ENCODE data around the gene IQGAP2.

The IQGAP2 gene

DNA sequence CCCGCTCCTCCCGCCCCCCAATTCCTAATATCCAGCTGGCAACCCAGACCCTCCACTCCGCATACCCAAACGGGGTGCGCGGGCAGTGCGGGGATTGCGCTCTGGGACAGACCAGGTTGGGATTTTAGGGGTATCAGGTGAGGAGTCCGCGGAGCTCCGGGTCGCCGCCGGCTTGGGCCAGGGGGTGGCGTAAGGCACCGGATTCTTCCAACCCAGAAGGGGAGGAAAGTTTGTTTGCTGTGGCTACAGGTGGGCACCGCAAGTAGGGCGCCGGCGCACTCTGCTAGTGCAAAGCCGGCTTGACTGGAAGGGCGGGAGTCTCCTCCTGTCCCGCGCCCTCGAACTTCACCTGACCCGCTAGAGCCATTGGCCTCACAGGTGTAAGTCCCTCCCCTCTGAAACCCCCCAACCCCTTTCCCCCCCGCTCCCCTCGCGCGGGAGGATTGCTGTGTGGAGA lies 709 bp downstream of the IQGAP2 start:
- H3K36me3 ChIP-seq (ENCODE audit: control insufficient read depth, insufficient read depth, low read length, severe bottlenecking), result no peaks in the 10 kb centered on the region
- H3K9me3 ChIP-seq (ENCODE audit: control insufficient read depth, low read length), result no peaks in the 10 kb centered on the region
- peak overlapping the region; percentile 79 for H3K4me3 ChIP-seq (ENCODE audit: low read length)
- DNase-seq (ENCODE audit: low read depth), result no peak
- no peak overlapping the region for H3K9ac ChIP-seq (ENCODE audit: low read length)
- H3K27me3 ChIP-seq (replicated peaks; ENCODE audit: control insufficient read depth, insufficient read depth, low read length), result peaks cover 55% of the 10 kb centered on the region
- H3K4me1 ChIP-seq (ENCODE audit: control insufficient read depth, insufficient read depth, low read length), result peaks cover 6% of the 10 kb centered on the region

- DNase-seq (ENCODE audit: low read depth), result no peak
- H3K4me3 ChIP-seq (ENCODE audit: low read length), result no peak overlapping the region
- peaks cover 54% of the 10 kb centered on the region for H3K27me3 ChIP-seq (replicated peaks; ENCODE audit: control insufficient read depth, insufficient read depth, low read length)
These were observed 1.4 kb downstream of the IQGAP2 start for GRCh38 chr5:76404223-76405211.

GRCh38 chr5:76406014-76406413 lies 2.9 kb downstream of the IQGAP2 start:
- peaks cover 45% of the 10 kb centered on the region for H3K27me3 ChIP-seq (replicated peaks; ENCODE audit: control insufficient read depth, insufficient read depth, low read length)
- DNase-seq (ENCODE audit: low read depth), result no peak
- H3K4me1 ChIP-seq (ENCODE audit: control insufficient read depth, insufficient read depth, low read length), result peaks cover 6% of the 10 kb centered on the region

More at GRCh38 chr5:76404223-76405211, 1.4 kb downstream of the IQGAP2 start:
- peaks cover 6% of the 10 kb centered on the region for H3K4me1 ChIP-seq (ENCODE audit: control insufficient read depth, insufficient read depth, low read length)
- no peak overlapping the region for H3K9ac ChIP-seq (ENCODE audit: low read length)
- no peaks in the 10 kb centered on the region for H3K9me3 ChIP-seq (ENCODE audit: control insufficient read depth, low read length)
- H3K36me3 ChIP-seq (ENCODE audit: control insufficient read depth, insufficient read depth, low read length, severe bottlenecking), result no peaks in the 10 kb centered on the region

GRCh38 chr5:76406673-76407072 lies 3.6 kb downstream of the IQGAP2 start:
- DNase-seq (ENCODE audit: low read depth), result no peak
- H3K4me1 ChIP-seq (ENCODE audit: control insufficient read depth, insufficient read depth, low read length), result peaks cover 6% of the 10 kb centered on the region
- no peaks in the 10 kb centered on the region for H3K36me3 ChIP-seq (ENCODE audit: control insufficient read depth, insufficient read depth, low read length, severe bottlenecking)
- H3K9me3 ChIP-seq (ENCODE audit: control insufficient read depth, low read length), result no peaks in the 10 kb centered on the region
- H3K9ac ChIP-seq (ENCODE audit: low read length), result no peak overlapping the region
- peaks cover 38% of the 10 kb centered on the region for H3K27me3 ChIP-seq (replicated peaks; ENCODE audit: control insufficient read depth, insufficient read depth, low read length)
- no peak overlapping the region for H3K4me3 ChIP-seq (ENCODE audit: low read length)

More at GRCh38 chr5:76406014-76406413, 2.9 kb downstream of the IQGAP2 start:
- H3K9me3 ChIP-seq (ENCODE audit: control insufficient read depth, low read length), result no peaks in the 10 kb centered on the region
- no peaks in the 10 kb centered on the region for H3K36me3 ChIP-seq (ENCODE audit: control insufficient read depth, insufficient read depth, low read length, severe bottlenecking)
- no peak overlapping the region for H3K9ac ChIP-seq (ENCODE audit: low read length)
- no peak overlapping the region for H3K4me3 ChIP-seq (ENCODE audit: low read length)

DNA sequence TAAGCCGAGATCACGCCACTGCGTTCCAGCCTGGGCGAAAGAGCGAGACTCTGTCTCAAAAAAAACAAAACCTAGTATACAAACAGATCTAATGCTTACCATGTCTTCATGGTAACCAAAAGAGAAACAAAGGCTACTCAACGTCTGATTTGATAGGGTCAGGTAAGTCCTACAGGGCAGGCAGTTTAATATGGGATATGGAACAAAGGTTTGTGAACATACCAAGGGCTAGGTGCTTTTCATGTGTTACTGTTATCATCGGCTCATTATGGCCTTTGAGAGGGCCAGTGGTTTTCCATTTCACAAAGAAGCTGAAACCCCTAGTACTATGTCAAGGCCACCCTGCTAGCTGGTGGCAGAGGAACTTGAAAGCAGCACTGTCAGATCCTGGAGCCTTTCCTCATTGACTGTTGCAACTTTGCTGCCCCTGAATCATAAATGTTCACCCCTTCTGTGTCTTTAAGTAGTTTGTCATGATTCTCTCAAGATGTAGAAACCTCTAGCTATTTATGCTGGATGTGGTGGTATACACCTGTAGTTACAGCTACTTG lies 5.1 kb downstream of the IQGAP2 start:
- Histone ChIP-seq H3K36me3 (ENCODE audit: control insufficient read depth, insufficient read depth, low read length, severe bottlenecking) (no peaks in the 10 kb centered on the region), H3K4me3 (ENCODE audit: low read length) (no peak overlapping the region), H3K4me1 (ENCODE audit: control insufficient read depth, insufficient read depth, low read length) (no peaks in the 10 kb centered on the region), H3K27me3 (replicated peaks; ENCODE audit: control insufficient read depth, insufficient read depth, low read length) (peaks cover 30% of the 10 kb centered on the region), H3K9me3 (ENCODE audit: control insufficient read depth, low read length) (no peaks in the 10 kb centered on the region), H3K9ac (ENCODE audit: low read length) (no peak overlapping the region)
- no peak for DNase-seq (ENCODE audit: low read depth)

- Histone ChIP-seq H3K4me3 (ENCODE audit: low read length) (no peak overlapping the region), H3K36me3 (ENCODE audit: control insufficient read depth, insufficient read depth, low read length, severe bottlenecking) (no peaks in the 10 kb centered on the region), H3K4me1 (ENCODE audit: control insufficient read depth, insufficient read depth, low read length) (no peaks in the 10 kb centered on the region), H3K9me3 (ENCODE audit: control insufficient read depth, low read length) (no peaks in the 10 kb centered on the region), H3K9ac (ENCODE audit: low read length) (no peak overlapping the region), H3K27me3 (replicated peaks; ENCODE audit: control insufficient read depth, insufficient read depth, low read length) (peaks cover 10% of the 10 kb centered on the region)
- DNase-seq (ENCODE audit: low read depth), result no peak
These were observed 9.4 kb downstream of the IQGAP2 start for GRCh38 chr5:76412511-76412910.

GRCh38 chr5:76413746-76414145 lies 10.7 kb downstream of the IQGAP2 start:
- no peaks in the 10 kb centered on the region for H3K4me1 ChIP-seq (ENCODE audit: control insufficient read depth, insufficient read depth, low read length)
- H3K9me3 ChIP-seq (ENCODE audit: control insufficient read depth, low read length), result no peaks in the 10 kb centered on the region
- H3K9ac ChIP-seq (ENCODE audit: low read length), result no peak overlapping the region
- H3K27me3 ChIP-seq (replicated peaks; ENCODE audit: control insufficient read depth, insufficient read depth, low read length), result peaks cover 4% of the 10 kb centered on the region
- H3K4me3 ChIP-seq (ENCODE audit: low read length), result no peak overlapping the region
- DNase-seq (ENCODE audit: low read depth), result no peak
- H3K36me3 ChIP-seq (ENCODE audit: control insufficient read depth, insufficient read depth, low read length, severe bottlenecking), result no peaks in the 10 kb centered on the region

DNA sequence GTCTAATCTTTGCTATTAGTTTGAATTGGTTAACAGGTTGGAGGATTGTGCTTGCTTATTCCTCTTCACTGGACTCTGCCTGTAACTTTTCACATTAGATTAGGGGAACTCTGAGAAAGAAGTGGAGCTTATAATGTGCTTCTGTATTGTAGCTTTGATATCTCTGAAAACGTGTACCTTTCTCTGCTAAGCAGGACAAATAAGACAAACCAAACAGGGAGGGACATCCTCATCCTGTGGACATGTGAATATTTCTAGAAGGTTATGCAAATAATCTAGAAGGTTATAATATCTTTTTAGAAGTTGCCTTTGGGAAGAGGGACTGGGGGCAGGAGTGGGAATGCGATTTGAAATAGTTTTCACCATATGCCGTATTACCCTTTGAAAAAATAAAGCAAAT lies 11.7 kb downstream of the IQGAP2 start:
- no peak for DNase-seq (ENCODE audit: low read depth)
- no peaks in the 10 kb centered on the region for H3K27me3 ChIP-seq (replicated peaks; ENCODE audit: control insufficient read depth, insufficient read depth, low read length)
- no peak overlapping the region for H3K9ac ChIP-seq (ENCODE audit: low read length)
- no peaks in the 10 kb centered on the region for H3K36me3 ChIP-seq (ENCODE audit: control insufficient read depth, insufficient read depth, low read length, severe bottlenecking)
- no peaks in the 10 kb centered on the region for H3K4me1 ChIP-seq (ENCODE audit: control insufficient read depth, insufficient read depth, low read length)
- H3K9me3 ChIP-seq (ENCODE audit: control insufficient read depth, low read length), result no peaks in the 10 kb centered on the region
- no peak overlapping the region for H3K4me3 ChIP-seq (ENCODE audit: low read length)

DNA sequence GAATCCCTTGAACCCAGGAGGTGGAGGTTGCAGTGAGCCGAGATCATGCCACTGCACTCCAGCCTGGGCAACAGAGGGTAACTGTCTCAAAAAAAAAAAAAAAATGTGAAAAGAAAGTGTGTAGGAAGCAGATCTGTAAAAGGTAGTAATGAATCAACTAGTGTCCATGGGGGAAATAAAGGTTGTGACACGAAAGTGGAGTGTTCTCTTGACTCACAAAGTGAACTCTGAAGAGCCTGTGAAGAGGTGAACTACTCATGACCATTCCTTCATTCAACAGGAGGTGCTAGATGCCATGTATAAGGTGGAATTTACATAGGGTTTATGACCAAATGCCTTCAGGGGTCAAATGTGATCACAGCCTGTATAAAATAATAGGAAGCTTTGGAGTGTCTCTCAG lies 12.8 kb downstream of the IQGAP2 start:
- DNase-seq (ENCODE audit: low read depth), result no peak

GRCh38 chr5:76419597-76420298 lies 16.7 kb downstream of the IQGAP2 start:
- no peaks in the 10 kb centered on the region for H3K27me3 ChIP-seq (replicated peaks; ENCODE audit: control insufficient read depth, insufficient read depth, low read length)
- no peaks in the 10 kb centered on the region for H3K36me3 ChIP-seq (ENCODE audit: control insufficient read depth, insufficient read depth, low read length, severe bottlenecking)
- H3K4me3 ChIP-seq (ENCODE audit: low read length), result no peak overlapping the region
- H3K9ac ChIP-seq (ENCODE audit: low read length), result no peak overlapping the region
- H3K9me3 ChIP-seq (ENCODE audit: control insufficient read depth, low read length), result no peaks in the 10 kb centered on the region
- no peaks in the 10 kb centered on the region for H3K4me1 ChIP-seq (ENCODE audit: control insufficient read depth, insufficient read depth, low read length)
- DNase-seq (ENCODE audit: low read depth), result no peak

More for the DNA sequence above, 12.8 kb downstream of the IQGAP2 start:
- Histone ChIP-seq H3K4me3 (ENCODE audit: low read length) (no peak overlapping the region), H3K27me3 (replicated peaks; ENCODE audit: control insufficient read depth, insufficient read depth, low read length) (no peaks in the 10 kb centered on the region), H3K4me1 (ENCODE audit: control insufficient read depth, insufficient read depth, low read length) (no peaks in the 10 kb centered on the region), H3K9ac (ENCODE audit: low read length) (no peak overlapping the region), H3K9me3 (ENCODE audit: control insufficient read depth, low read length) (no peaks in the 10 kb centered on the region), H3K36me3 (ENCODE audit: control insufficient read depth, insufficient read depth, low read length, severe bottlenecking) (no peaks in the 10 kb centered on the region)

GRCh38 chr5:76422227-76422626 lies 19.1 kb downstream of the IQGAP2 start:
- Histone ChIP-seq H3K4me3 (ENCODE audit: low read length) (no peak overlapping the region), H3K27me3 (replicated peaks; ENCODE audit: control insufficient read depth, insufficient read depth, low read length) (peaks cover 9% of the 10 kb centered on the region), H3K4me1 (ENCODE audit: control insufficient read depth, insufficient read depth, low read length) (no peaks in the 10 kb centered on the region), H3K36me3 (ENCODE audit: control insufficient read depth, insufficient read depth, low read length, severe bottlenecking) (no peaks in the 10 kb centered on the region), H3K9ac (ENCODE audit: low read length) (no peak overlapping the region), H3K9me3 (ENCODE audit: control insufficient read depth, low read length) (no peaks in the 10 kb centered on the region)
- DNase-seq (ENCODE audit: low read depth), result no peak
